Measurements from ENCODE around the gene ISYNA1.

GRCh38 chr19:18386543-18387271 lies 51.2 kb downstream of the ISYNA1 start:
- TF ChIP-seq CTCF (conservative IDR thresholded peaks at IDR 0.05) (no peak), EZH2 (IDR thresholded peaks at IDR 0.05; ENCODE audit: low read depth) (no peak)
